Measurements from ENCODE around the gene RCHY1.

- TF ChIP-seq POLR2A (IDR thresholded peaks at IDR 0.05; ENCODE audit: low read length) (no peak), GATA1 (IDR thresholded peaks at IDR 0.05; ENCODE audit: low read depth, low read length) (no peak)
Observed at GRCh38 chr4:75557696-75558095, 43.5 kb upstream of the RCHY1 start.
